ENCODE data around the gene KDM6B. TPM values are rescaled to one million over a fixed set of nuclear protein-coding genes. Genes with fewer than 3 reads are reported as not detected.

KDM6B gene
- total RNA-seq, 2 experiments from 2014 or later: 49.2 to 53.8 TPM

GRCh38 chr17:7848131-7848579 lies 14.1 kb downstream of the KDM6B start:
- Mint-ChIP-seq H3K4me1 (ENCODE audit: low read depth) (peaks cover 51% of the 10 kb centered on the region), H3K27me3 (no peaks in the 10 kb centered on the region), H3K4me3 (no peak overlapping the region), H3K27ac (peak overlapping the region; percentile 42), H3K36me3 (ENCODE audit: low read depth) (peaks cover 64% of the 10 kb centered on the region), H3K9me3 (no peaks in the 10 kb centered on the region)
- intact Hi-C loops (cut with micrococcal nuclease): no loop called here
- ATAC-seq (no peak), DNase-seq (no peak)
- TF ChIP-seq CTCF (IDR thresholded peaks at IDR 0.05): no peak
- ChIA-PET CTCF (interaction anchor here (1.5 kb wide), 1 partner anchor 13 kb away, joined by 5 read pairs; no protein-coding TSS in a partner anchor), POLR2A (interaction anchor here (8.2 kb wide), 1 partner anchor 12 kb away, joined by 74 read pairs; the partner anchor contains the start of gene KDM6B)

GRCh38 chr17:7848739-7849129 lies 14.7 kb downstream of the KDM6B start:
- H3K36me3 Mint-ChIP-seq (ENCODE audit: low read depth): peaks cover 66% of the 10 kb centered on the region
- CTCF ChIA-PET: interaction anchor here (3.5 kb wide), 1 partner anchor 15 kb away, joined by 49 read pairs; the partner anchor contains the start of gene KDM6B

GRCh38 chr17:7849130-7849750 lies 15.2 kb downstream of the KDM6B start:
- CTCF ChIA-PET: interaction anchor here (3.5 kb wide), 1 partner anchor 15 kb away, joined by 49 read pairs; the partner anchor contains the start of gene KDM6B
- Mint-ChIP-seq H3K36me3 (ENCODE audit: low read depth) (peaks cover 67% of the 10 kb centered on the region), H3K4me1 (ENCODE audit: low read depth) (peaks cover 54% of the 10 kb centered on the region), H3K27me3 (no peaks in the 10 kb centered on the region), H3K27ac (peak overlapping the region; percentile 67), H3K4me3 (no peak overlapping the region), H3K9me3 (no peaks in the 10 kb centered on the region)
- DNase-seq (no peak), ATAC-seq (no peak)
- intact Hi-C loops (cut with micrococcal nuclease): no loop called here
- TF ChIP-seq CTCF (IDR thresholded peaks at IDR 0.05): no peak
- POLR2A ChIA-PET: interaction anchor here (8.2 kb wide), 1 partner anchor 13 kb away, joined by 74 read pairs; the partner anchor contains the start of gene KDM6B

More at GRCh38 chr17:7848739-7849129, 14.7 kb downstream of the KDM6B start:
- DNase-seq (no peak), ATAC-seq (no peak)
- intact Hi-C loops (cut with micrococcal nuclease): no loop called here
- TF ChIP-seq CTCF (IDR thresholded peaks at IDR 0.05): no peak
- POLR2A ChIA-PET: interaction anchor here (8.2 kb wide), 1 partner anchor 13 kb away, joined by 74 read pairs; the partner anchor contains the start of gene KDM6B
- H3K4me3 Mint-ChIP-seq: no peak overlapping the region
- peaks cover 51% of the 10 kb centered on the region for H3K4me1 Mint-ChIP-seq (ENCODE audit: low read depth)
- peak overlapping the region; percentile 38 for H3K27ac Mint-ChIP-seq
- no peaks in the 10 kb centered on the region for H3K9me3 Mint-ChIP-seq
- no peaks in the 10 kb centered on the region for H3K27me3 Mint-ChIP-seq

GRCh38 chr17:7849751-7850504 lies 15.9 kb downstream of the KDM6B start:
- H3K4me3 Mint-ChIP-seq: peak overlapping the region; percentile 76
- no peak for TF ChIP-seq CTCF (IDR thresholded peaks at IDR 0.05)
- POLR2A ChIA-PET: interaction anchor here (0.9 to 8.2 kb wide), 4 partner anchors 7 to 51 kb away, joined by 3 to 74 read pairs (median 5); partner anchors contain the start of gene KDM6B
- no peaks in the 10 kb centered on the region for H3K27me3 Mint-ChIP-seq
- no peak for ATAC-seq
- peaks cover 54% of the 10 kb centered on the region for H3K4me1 Mint-ChIP-seq (ENCODE audit: low read depth)
- H3K36me3 Mint-ChIP-seq (ENCODE audit: low read depth): peaks cover 65% of the 10 kb centered on the region
- intact Hi-C loops (cut with micrococcal nuclease): loop anchor here (10.0 kb wide), 1 partner anchor 275 kb away; the partner anchor contains the start of gene CD68
- no peaks in the 10 kb centered on the region for H3K9me3 Mint-ChIP-seq
- no peak for DNase-seq
- CTCF ChIA-PET: interaction anchor here (1.0 to 3.5 kb wide), 6 partner anchors 10 to 207 kb away, joined by 4 to 49 read pairs (median 6); partner anchors contain the start of gene KDM6B
- H3K27ac Mint-ChIP-seq: peak overlapping the region; percentile 67
